HG03097 (cell line): ENCODE measurements around the gene PPP4R1.
A peak's percentile ranks its signal among the peaks of the same experiment; 100 is the strongest.
"Not testable (repeated sequence)": the region's sequence is repeated elsewhere in the genome, so short reads cannot be mapped to it uniquely, and the experiment has no call there.

ENCODE experiments used
- ATAC-seq: cut with Tn5 transposase; IDR thresholded peaks from one replicate; pipeline ENCODE4 v1.9.1; 2021; ENCODE audit not compliant: unreplicated experiment, low FRiP score

Gene PPP4R1

DNA sequence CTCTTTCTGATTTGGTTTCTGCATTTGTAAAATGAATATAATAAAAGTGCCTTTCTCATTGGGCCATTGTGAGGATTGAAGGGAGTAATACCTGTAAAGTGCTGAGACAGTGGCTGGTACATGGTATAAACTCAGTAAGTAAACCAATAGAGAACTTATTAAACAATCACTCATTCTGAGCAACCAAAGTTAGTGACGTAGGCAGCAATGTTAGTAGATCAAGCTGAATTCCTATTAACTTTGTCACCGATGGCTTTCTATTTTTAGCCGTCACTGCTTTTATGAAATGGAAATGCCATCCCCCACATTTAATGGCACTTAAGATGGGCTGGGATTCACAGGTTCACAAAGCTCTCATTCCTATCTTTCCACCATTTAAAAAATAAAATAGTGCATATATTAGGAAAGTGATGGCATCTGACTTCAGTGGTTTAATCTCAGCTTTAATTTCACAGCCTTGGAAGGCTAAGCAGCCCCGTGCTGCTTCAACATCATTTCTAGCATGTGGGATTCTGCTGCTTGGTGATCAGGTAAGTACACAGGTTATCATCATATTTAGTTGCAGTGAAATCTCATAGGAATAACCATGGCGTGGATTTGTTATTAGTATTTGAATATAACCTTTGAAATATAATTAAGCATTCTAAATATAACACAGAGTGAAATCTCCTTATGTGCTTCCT is 17.6 kb upstream of the PPP4R1 start:
- no peak for ATAC-seq

- ATAC-seq: no peak
Observed at GRCh38 chr18:9630444-9630843, 16.1 kb upstream of the PPP4R1 start.

DNA sequence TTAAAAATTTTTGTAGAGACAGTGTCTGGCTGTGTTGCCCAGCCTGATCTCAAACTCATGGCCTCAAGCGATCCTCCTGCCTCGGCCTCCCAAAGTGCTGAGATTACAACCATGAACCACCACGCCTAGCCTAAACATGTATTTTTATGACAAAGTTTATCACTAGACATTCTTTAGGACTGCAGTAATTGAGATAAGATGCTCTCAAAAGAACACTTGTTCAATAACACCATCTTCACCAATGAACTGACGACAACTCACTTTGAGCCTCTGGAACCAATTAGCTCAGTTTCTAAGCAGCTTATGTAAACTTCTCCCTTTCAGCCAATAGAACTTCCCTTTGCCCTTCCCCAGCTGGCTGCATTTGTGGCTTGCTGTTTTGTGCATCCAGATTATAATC is 15.3 kb upstream of the PPP4R1 start:
- no peak for ATAC-seq

DNA sequence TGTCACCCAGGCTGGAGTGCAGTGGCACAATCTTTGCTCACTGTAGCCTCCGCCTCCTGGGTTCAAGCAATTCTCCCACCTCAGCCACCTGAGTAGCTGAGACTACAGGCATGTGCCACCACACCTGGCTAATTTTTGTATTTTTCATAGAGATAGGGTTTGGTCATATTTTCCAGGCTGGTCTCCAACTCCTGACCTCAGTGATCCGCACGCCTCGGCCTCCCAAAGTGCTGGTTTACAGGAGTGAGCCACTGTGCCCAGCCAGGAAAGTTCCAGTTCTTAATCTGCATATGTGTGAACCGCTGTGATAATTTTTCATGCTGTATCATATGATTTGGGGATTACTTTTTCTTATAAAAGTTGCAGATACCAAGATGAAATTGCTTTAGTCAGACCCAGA is 14.6 kb upstream of the PPP4R1 start:
- ATAC-seq: no peak

GRCh38 chr18:9627642-9628041 is 13.3 kb upstream of the PPP4R1 start:
- ATAC-seq: no peak

DNA sequence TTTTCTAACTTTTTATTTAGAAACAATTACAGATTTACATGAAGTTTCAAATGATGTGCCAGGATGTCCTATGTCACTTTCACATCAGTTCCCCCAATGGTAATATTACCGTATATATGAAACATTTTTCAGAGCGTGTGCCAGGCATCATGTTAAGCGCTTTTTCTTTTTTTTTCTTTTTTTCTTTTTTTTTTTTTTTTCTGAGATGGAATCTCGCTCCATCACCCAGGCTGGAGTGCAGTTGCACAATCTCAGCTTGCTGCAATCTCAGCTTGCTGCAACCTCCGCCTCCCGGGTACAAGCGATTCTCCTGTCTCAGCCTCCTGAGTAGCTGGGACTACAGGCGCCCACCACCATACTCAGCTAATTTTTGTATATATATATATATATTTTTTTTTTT is 5.6 kb upstream of the PPP4R1 start:
- no peak for ATAC-seq

DNA sequence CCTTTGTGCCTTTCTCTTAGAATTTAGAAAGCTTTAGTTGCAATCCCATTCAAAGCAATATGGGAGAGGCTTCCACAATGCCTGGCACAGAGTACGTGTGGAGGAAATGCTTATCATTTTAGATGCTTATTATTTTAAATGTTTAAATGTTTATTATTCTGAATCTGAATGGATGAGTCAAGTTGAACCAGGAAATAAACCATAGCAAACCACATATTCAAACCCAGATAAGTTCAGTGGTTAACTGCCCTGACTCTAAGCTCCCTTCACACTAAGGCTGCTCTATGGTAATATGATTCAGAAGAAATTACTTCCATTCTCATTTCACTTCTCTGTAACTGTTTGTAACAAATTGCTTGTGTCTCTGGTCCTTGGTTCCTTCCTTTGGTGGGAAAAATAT is 5.2 kb upstream of the PPP4R1 start:
- no peak for ATAC-seq

DNA sequence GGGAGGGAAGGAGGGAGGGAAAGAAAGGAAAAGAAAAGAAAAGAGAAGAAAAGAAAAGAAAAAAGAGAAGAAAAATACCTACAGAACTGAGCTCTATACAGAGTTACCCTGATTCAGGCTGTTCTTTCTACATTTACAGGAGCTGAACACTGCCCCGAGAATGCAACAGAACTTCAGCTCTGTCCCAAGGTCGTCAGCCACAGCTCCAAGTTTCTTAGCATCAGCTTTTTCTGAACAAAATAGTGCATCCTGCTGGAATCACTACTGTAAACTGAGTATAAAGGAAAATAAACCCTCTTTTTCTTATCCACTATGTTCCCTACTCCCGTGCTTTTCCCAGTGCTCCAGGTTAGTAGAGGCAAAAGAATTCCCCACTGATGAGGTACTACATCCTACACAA is 4.7 kb upstream of the PPP4R1 start:
- ATAC-seq: no peak

GRCh38 chr18:9617006-9617542 is 2.7 kb upstream of the PPP4R1 start:
- no peak for ATAC-seq

DNA sequence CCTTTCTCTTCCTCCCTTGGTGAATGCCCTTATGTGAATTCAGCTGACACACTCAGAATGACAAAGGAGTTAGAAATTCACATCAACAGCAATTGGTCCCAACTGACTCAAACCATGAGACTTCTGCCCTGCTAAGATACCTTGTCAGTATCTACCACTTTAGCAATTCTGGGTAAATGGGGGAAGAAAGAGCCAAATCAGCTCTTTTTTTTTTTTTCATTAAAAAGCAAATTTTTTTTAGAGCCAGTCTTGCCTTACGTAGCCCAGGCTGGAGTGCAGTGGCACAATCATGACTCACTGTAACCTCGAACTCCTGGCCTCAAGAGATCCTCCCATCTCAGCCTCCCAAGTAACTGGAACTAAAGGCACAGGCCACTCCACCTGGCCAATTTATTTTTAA is 1.7 kb upstream of the PPP4R1 start:
- ATAC-seq: no peak

DNA sequence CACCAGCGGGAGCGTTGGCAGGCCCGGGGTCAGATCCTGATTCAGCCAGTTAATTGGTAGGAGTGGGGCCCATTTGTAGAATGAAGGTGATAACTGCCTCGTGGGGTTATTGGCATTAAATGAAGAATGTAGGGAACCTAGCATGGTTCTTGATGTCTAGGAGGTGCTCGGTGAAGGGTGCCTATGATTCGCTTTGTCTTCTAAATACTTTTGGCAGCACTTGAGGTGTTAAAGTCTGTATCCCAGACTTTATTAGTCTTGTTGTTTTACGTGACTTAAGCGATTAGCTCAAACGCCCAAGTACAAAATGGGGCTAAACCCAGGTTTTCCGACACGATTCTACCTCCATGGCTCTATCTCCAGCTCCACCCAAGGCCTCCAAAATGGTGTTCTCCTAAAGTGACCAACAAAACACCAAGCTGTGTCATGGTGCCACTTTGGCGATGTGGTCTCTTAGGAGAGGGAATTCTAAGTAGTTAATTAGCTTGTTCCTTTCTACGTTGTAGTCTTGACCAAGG is 980 bp upstream of the PPP4R1 start:
- no peak for ATAC-seq

DNA sequence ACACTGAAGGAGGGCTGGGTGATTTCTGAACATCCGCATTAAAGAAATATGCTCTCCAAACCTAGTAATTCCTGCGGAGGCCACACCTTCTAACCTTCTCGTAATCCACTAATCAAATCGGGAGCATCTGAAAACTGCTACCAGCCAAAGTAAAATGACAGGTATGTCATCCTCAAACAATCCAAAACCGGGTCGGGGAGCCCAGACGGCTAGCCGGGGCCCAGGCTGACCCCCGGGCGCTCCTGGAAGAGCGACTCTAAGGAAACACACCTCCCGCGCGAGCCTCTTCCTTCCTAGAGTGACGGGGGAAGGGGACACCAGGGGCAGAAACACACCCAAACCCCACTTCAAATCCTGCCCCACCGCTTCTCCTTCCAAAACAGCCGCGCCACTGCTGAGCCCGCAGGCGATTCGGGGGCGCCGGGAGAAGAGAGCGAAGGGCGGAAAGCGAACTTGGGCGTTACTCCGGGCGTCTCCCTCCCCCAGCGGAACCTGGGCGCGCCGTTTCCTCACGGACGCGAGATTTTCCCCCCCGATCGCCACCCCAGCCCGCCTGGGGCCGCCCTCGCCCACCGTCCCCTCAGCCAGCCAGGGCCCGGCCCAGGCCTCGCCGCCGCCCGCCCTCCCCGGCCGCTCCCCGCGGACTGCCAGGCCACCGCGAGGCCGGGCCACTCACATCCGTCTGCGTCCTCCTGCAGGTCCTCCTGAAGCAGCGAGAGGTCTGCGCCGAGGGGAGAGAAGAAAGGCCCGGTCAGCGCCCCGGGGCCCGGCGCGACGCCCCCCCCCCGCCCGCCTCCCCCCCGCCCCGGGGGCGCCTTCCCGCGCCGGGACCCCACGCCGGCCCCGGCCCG is 584 bp downstream of the PPP4R1 start:
- ATAC-seq: peak; percentile 31

DNA sequence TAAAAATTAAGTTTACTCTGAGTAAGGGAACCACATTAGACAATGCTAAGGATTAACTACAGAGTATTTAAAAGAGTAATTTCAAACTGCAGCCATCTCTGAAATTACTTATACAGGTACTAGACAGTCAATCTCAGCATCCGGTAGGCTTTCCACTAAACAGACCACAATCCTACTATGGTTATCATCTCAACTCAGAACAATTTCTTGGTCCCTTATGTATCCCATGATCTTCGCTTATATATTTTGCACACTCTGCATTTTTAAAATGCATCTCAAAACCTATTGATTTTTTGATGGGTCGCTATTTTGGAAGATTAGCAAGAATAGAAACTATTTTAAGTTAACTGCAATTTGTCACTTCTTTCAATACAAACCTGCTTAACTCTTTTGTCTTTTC is 1.4 kb downstream of the PPP4R1 start:
- ATAC-seq: no peak

GRCh38 chr18:9612215-9612830 is 2.0 kb downstream of the PPP4R1 start:
- peak; percentile 37 for ATAC-seq

DNA sequence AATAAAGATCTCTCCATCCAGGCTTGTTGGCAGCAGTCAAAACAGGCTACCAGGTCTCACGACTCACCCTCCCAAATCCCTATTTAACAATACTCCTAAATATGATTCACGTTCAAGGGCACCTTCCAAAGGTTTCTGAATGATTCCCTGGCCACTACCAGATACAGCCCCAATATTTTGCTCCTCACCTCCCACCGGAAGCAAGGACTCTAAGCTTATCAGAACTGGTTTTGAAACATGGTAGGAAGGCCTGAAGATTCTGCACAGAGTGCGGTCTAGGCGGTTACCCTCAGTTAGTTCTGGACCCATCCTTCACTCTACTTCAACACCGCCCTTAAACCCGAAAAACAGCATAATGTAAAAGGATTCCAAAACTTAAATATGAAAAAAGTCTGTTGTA is 5.2 kb downstream of the PPP4R1 start:
- ATAC-seq: no peak

- no peak for ATAC-seq
Observed at GRCh38 chr18:9608728-9609127, 5.6 kb downstream of the PPP4R1 start.

GRCh38 chr18:9608298-9608697 is 6.1 kb downstream of the PPP4R1 start:
- ATAC-seq: no peak

DNA sequence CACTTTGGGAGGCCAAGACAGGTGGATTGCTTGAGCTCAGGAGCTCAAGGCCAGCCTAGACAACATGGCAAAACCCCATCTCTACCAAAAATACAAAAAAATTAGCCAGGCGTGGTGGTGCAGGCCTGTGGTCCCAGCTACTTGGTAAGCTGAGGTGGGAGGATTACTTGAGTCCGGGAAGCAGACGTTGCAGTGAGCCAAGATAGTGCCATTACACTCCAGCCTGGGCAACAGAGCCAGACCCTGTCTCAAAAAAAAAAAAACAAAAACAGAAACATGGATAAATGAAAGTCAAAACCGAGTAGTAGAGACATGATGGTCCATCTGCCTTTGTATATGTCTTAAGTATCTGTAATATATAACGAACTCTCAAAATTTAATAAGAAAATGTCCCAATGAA is 7.2 kb downstream of the PPP4R1 start:
- ATAC-seq: not testable (repeated sequence)

DNA sequence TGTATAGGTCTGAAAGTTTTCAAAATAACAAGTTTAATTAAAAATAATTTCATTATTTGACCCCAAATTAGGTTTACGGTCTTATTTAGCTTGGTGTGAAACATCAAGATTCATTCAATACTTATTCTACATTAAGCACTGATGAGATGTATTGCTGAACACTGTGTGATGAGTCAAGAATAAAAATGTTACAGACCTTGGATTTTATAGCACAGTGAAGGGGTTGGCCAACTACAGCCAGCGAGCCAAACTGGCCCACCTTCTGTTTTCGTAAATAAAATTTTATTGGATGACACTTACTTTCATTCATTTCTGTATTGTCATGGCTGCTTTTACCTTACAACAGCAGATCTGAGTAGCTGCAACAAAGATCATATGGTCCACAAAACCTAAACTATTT is 8.3 kb downstream of the PPP4R1 start:
- no peak for ATAC-seq

DNA sequence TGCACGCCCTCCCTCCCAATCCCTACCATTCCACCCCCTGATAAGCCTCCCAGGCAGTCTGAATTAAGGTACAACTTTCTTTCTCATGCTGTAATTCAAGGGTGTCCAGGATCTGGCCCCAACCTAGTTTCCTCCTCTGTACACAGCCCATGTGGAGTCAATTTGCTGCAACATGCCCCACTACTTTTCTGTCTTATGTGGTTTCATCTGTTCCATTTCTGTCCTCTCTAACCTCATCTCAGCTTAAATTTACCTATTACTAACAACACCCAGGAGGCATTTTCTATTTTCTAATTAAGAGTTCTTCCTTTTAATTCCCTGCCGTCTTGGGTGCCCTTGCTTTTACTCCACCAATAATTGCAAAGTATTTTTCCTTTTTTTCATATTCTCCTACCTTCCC is 10.0 kb downstream of the PPP4R1 start:
- ATAC-seq: no peak

- no peak for ATAC-seq
Observed at GRCh38 chr18:9599328-9599727, 15.0 kb downstream of the PPP4R1 start.
